GM19239 (cell line): ENCODE results near the gene POR.

Source experiments
- DNase-seq: peaks from one replicate; pipeline ENCODE4 v3.0.0; 2011; ENCODE audit warnings: low spot score; ENCODE audit not compliant: insufficient read length
- FAIRE-seq: peaks from 2 replicates; lab custom pipeline; 2011; peaks lifted over from hg19 to GRCh38; lab: Jason Lieb, UNC

Gene POR

GRCh38 chr7:75914169-75914654, 743 bp upstream of the POR start:
- DNase-seq (no peak), FAIRE-seq (no peak)

DNA sequence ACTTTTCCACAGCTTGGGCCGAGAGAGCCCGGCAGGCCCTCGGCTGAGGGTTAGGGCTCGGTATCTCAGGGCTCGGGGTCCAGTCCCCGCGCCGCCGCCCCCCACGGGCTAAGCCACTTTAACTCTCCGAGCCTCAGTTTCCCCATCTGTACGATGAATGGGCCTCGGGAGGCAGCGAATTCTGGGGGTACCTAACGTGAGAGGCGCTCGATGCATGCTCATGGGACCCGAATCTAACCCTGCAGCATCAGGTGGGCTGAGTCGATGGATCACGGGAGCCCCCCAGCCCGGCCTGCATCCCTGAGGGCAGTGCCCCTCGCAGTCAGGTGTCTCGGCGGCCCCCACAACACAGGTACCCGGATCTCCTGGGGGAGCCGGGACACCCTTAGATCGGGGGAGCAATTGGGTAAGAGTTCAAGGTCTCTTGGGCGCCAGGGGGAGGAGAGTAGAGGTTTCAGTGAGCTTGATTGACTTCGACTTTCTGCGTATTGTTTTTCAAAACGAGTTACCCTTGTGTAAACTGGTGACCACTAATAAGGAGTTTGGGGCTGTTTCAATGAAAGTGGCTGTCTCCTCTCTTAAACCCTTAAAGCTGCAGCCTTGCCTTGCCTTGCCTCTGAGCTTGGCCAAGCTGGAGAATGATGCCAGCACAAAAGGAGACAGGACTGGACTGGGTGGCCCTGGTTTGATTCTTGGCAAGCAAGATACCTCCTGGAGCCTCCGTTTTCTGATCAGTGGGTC, 631 bp downstream of the POR start:
- no peak for FAIRE-seq
- DNase-seq: no peak

DNA sequence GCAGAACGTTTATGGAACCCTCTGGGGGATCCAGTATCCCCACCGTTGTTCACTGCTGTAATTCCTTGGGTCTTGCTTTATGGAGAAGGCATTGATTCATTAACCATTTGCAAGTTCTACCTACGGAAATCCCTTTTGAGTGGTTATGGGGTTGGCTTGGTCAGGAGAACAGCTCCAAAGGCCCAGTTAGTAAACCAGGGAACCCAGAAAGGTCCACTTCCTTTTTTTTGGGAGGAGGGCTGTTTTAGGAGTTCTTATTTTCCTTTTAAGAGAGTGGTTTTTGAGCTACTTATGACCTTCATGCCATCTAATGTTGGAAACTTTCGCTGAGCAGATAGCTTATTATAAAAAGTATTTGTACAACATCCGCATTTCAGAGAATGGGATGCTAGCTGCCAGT, 1.3 kb downstream of the POR start:
- DNase-seq: no peak
- no peak for FAIRE-seq

DNA sequence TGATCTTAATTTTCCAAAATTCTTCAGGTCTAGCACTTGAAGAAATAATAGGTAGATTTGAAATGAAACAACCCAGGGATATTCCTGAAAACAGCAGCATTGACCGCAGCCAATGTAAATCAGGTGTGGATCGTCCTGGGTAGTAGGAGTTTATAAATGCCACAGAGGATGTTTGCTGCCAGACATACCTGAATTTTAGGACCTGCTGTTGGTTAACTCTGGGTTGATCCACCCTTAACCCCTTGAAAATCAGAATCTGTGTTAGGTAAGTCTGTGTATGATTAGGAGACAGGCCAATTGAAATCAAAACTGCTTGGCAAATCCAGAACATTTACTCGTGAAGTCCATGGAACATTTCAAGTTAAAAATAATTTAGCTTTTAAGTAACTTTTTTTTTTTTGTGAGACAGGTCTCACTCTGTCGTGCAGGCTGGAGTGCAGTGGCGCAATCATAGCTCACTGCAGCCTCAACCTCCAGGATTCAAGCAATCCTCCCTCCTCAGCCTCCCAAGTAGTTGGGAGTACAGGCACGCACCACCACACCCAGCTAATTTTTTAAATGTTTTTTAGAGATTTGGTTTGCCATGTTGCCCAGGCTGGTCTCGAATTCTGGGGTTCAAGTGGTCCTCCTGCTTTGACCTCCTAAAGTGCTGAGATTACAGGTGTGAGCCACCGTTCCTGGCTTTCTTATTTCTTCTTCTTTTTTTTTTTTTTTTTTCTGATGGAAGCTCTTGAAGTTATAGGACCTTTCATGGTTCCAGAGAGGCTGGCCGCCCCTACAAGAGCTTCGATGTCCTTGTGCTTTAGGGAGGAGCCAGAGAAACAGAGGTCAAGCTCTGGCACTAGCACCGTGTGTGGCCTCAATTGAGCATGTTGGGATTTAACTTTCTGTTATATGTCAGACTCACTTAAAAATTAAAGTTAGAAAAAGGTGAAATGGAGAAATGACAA, 2.0 kb downstream of the POR start:
- FAIRE-seq (no peak), DNase-seq (no peak)

GRCh38 chr7:75920431-75921161, 5.6 kb downstream of the POR start:
- FAIRE-seq: no peak

GRCh38 chr7:75921479-75921878, 6.5 kb downstream of the POR start:
- DNase-seq (no peak), FAIRE-seq (no peak)

More at GRCh38 chr7:75920431-75921161, 5.6 kb downstream of the POR start:
- no peak for DNase-seq

- DNase-seq: no peak
- no peak for FAIRE-seq
Measured at GRCh38 chr7:75922966-75923603, 8.1 kb downstream of the POR start.

DNA sequence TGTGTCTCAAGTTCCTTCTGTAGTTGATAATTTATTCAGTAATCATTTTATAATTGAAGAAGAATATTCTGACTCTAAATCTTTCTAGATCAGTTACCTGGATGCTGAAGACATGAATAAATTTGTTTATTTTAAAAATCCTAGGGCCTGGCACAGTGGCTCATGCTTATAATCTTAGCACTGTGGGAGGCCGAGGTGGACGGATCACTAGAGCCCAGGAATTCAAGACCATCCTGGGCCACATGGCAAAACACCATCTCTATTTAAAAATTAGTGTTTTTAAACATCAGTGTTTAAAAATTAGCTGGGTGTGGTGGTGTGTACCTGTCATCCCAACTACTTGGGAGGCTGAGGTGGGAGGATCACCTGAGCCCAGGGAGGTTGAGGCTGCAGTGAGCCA, 9.3 kb downstream of the POR start:
- no peak for FAIRE-seq
- DNase-seq: no peak

DNA sequence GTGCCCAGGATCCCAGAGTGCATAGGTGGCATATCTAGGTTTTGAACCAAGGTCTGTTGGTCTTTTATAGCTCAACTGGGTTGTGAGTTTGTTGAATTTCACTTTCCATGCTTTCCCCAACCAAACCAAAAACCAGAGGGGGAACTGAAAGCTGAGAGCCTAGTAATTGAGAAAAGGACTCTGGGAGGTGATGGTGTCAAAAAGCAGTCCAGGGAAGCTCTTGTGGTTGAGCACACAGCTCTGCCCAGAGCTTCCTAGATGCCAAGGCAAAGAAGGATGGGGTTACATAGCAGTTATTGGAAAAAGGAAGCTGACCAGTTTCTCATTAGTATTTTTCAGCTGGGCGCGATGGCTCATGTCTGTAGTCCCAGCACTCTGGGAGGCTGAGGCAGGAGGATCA, 9.9 kb downstream of the POR start:
- DNase-seq (no peak), FAIRE-seq (no peak)

GRCh38 chr7:75925717-75926435, 10.9 kb downstream of the POR start:
- no peak for DNase-seq
- FAIRE-seq: no peak

DNA sequence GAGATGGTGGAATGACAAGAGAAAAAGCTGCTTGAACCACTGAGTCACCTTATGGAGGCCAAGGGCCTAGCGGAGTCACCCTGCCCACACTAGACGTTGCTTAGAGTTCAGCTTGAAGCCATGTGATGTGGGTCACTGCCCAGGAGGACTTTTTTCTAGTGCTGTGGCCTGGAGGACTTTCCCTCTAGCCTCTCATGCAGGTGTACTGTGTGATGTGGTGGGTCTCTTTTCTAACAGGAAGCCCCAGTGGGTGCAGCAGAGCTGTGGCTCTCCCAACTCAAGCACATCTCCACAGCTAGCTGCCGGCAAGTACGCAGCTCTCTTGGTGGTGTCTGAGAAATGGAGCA, 13.6 kb downstream of the POR start:
- no peak for DNase-seq
- FAIRE-seq: no peak

DNA sequence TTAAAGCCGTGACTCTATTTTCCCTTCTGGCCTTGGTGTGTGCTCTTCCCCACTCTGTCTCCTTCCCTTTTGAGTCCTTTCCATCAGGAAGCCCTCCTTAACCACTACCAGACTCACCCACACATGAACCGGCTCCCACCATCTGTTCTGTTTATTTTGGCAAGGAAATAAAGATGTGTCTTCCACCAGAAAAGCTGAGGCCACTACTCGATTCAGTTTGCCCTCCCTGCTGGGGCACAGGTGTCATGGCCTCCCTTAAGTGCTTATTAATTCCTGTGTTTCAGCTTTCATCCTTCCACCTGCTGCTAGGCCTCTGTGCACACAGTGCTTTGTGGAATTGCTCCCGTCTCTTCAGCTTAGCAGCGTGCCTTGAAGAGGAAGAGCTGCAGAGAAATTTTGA, 16.7 kb downstream of the POR start:
- FAIRE-seq (no peak), DNase-seq (no peak)

GRCh38 chr7:75937958-75938786, 23.2 kb downstream of the POR start:
- FAIRE-seq: no peak
- DNase-seq: no peak

DNA sequence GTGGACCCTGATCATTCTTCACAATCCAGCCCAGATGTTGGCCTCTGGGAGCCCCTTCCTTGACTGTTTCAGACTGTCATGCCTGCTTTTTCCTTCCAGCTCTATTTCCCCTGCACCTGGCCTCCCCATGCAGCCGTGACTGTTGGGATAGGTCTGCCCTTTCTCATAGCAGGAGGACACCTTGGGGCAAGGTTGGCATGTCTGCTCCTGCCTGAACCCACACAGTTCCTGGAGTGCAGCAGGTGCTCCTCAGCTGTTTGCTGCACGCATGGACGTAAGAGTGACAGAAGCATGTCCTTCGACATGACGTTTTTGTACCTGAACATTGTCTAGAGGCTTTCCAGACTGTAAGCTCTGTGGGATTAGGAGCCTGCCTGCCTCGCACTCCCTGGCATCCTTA, 24.0 kb downstream of the POR start:
- no peak for DNase-seq
- no peak for FAIRE-seq

GRCh38 chr7:75943864-75944263, 28.9 kb downstream of the POR start:
- no peak for FAIRE-seq

DNA sequence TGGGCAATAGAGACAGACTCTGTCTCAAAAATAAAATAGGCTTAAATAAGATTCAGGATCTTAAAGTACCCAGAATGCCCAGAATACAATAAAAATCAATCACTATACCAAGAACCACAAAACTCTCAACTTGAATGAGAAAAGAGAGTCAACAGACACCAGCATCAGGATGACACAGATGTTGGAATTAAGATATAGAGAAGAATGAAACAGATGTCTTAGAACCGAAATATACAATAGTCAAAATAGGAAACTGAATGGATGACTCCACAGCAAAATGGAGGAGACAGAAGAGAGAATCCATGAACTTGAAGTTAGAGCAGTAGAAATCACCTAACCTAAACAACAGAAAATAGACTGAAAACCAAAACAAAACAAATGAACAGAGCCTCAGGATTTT, 29.6 kb downstream of the POR start:
- no peak for FAIRE-seq
- DNase-seq: no peak

More at GRCh38 chr7:75943864-75944263, 28.9 kb downstream of the POR start:
- no peak for DNase-seq

DNA sequence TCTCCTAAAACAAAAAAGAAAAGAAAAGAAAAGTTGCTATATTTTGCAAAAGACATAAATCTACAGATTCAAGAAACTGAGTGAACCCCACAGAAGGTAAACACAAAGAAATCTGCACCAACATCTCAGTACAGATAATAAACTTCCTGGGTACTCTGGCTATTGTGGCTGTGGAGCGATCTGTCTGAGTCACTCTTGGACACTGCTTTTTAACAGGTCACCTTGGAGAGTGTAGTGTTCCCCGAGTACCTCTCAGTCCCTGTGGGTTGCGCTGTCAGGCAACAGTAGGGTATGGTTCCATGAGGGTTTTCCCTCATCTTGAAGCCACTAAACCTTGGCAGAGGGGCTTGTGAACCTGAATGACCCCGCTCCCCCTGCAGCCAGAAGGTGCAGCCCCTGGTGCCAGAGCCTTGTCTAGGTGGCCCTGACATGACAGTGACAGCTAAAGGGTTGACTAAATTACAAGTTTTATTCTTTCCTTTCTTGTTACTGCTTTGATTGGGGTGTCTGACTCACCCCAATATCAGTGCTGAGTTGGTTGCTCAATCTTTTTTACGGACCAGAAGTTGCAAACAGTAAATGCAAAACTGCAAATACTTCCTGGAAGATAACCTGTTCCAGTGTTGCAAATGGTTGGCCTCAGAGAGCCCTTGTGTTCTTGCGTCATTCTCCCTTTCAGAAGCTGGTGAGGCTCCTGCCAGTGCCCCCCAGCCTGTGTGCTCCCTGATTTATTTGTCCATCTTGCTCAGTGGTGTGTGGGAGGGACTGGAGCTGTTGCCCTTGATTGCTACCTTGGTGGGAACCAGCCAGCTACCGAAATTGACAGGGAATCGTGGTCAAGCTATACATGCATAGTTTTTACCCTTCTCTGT, 30.6 kb downstream of the POR start:
- FAIRE-seq: no peak
- DNase-seq: no peak
